SK-N-DZ (cell line): Measurements from ENCODE around the gene CCDC158.

ENCODE experiments used
- DNase-seq: peaks from one replicate; pipeline ENCODE4 v3.0.0-alpha.2; 2015; ENCODE audit warnings: low spot score
- small RNA-seq, 2 experiments: library from RNA; depleted of rRNA; stranded (forward); fragments of <200 nt; gene quantifications; one replicate each; pipeline ENCODE3, GENCODE V24; 2014

CCDC158 gene

DNA sequence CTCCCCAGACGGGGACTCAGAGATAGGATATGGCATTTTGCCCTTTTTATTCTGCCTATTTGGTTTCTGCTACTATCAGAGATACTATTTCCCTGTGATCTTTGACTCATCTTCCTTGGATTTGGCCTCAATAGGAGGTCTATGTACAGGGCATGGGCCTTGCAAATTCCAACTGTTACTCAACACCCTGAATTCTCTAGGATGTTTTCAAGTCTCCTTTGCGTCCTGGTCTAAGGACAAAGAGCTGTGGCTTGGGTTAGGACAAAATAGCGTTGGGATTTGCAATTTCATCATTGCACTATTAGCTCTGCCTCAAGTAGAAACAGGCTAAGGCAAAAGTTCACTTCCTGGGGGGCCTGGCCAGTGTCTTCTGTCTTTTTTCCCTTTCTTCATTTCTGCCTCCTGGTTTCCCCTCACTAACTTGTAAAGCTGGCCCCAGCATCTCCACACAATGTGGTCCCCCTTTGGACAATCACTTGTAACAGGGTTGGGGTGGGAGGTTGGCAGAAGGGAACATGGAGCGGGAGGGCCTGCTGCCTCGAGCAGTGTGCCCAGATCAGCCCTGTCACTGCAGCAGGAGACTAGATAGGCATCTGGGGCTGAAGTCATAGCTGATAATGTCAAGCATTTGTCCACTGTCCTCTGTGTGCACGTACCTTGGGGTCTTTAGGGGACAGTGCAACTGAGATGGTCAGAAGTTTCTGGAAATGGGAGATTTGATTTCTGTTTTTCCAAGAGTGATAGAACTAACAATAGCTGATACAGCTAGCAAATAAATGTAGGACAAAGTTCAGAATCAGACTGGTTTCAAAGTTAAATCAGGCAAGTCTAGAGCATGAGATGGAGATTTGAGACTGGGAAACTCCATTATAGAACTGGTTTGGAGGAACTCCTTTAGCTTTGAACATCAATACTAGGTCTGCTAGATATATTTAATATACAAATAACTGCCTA lies 140.2 kb downstream of the CCDC158 start:
- DNase-seq, result no peak

GRCh38 chr4:76279462-76279861 lies 141.5 kb downstream of the CCDC158 start:
- no peak for DNase-seq

DNA sequence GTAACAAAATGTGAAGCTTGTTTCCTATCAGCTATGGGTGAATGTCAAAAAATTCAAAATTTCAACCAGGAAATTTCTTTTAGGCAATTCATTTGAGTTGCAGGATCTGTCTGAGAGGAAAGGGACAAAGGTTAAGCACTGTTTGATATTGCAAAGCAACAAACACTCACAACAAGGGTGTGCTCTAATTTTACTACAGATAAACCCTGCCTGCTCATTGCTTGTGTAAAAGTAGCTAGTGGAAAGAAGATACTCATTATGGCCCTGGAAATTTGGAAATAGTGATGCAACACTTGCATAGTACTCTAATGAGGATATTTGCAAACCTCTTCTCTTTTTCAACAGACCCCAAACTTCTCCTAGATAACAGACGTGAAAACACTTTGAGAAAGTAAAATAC lies 142.4 kb downstream of the CCDC158 start:
- no peak for DNase-seq

GRCh38 chr4:76277667-76278066 lies 143.3 kb downstream of the CCDC158 start:
- DNase-seq, result no peak

GRCh38 chr4:76276813-76277212 lies 144.1 kb downstream of the CCDC158 start:
- no peak for DNase-seq

DNA sequence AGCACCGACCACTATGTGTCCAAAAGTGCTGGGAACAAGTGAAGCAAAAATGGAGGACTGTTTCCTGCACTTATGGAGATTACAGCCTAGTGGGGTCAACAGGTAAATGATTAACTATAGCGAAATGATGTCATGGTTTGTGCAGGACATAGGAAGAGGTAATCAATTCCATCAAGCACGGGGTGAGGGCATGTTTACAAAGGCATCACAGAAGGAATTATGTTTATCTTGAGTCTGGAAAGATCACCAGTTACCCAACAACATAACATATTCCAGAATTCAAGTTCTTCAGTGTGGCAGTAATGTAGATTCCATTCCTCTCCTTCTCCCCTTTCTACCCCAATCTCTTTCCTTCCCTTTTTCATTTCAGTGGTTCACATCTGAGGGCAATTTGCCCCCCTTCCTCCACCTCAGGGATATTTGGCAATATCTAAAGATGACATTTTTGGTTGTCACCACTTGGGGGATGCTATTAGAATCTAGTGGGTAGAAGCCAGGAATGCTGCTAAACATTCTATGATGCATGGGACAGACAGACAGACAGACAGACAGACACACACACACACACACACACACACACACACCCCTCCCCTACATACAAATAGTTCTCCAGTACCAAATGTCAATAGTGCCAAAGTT lies 145.3 kb downstream of the CCDC158 start:
- no peak for DNase-seq

DNA sequence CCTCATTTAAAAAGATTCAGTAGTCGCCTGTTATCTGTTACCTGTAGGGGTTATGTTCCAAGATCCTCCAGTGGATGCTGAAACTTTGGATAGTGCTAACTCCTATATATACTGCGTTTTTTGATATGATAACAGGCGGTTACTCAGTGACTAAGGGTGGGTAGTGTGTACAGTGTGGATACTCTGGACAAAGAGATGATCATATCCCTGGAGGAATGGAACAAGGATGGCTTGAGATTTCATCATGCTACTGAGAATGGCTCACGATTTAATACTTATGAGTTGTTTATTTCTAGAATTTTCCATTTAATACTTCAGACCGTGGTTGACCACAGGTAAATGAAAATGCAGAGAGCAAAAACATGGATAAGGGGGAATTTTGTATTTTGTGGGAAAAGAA lies 147.9 kb downstream of the CCDC158 start:
- DNase-seq, result no peak

GRCh38 chr4:76272582-76272981 lies 148.4 kb downstream of the CCDC158 start:
- no peak for DNase-seq

DNA sequence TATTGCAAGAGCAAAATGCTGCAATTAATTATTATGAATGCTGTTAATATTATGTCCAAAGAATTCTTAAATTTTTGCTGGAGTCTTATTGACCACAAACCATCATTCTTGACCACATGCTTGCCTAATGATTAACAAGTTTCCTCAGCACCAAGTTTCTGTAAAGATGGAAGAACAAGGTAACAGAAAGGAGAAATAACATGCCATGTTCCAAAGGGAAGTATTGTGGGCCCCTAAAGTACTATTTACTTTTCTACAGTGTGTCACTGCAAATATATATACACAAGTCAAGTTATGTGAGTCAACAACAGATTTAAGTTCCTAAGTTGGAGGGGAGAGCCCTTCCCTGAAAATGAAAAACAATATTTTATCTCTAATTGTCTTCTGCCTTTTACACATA lies 148.9 kb downstream of the CCDC158 start:
- no peak for DNase-seq

GRCh38 chr4:76271248-76271647 lies 149.7 kb downstream of the CCDC158 start:
- DNase-seq, result no peak

DNA sequence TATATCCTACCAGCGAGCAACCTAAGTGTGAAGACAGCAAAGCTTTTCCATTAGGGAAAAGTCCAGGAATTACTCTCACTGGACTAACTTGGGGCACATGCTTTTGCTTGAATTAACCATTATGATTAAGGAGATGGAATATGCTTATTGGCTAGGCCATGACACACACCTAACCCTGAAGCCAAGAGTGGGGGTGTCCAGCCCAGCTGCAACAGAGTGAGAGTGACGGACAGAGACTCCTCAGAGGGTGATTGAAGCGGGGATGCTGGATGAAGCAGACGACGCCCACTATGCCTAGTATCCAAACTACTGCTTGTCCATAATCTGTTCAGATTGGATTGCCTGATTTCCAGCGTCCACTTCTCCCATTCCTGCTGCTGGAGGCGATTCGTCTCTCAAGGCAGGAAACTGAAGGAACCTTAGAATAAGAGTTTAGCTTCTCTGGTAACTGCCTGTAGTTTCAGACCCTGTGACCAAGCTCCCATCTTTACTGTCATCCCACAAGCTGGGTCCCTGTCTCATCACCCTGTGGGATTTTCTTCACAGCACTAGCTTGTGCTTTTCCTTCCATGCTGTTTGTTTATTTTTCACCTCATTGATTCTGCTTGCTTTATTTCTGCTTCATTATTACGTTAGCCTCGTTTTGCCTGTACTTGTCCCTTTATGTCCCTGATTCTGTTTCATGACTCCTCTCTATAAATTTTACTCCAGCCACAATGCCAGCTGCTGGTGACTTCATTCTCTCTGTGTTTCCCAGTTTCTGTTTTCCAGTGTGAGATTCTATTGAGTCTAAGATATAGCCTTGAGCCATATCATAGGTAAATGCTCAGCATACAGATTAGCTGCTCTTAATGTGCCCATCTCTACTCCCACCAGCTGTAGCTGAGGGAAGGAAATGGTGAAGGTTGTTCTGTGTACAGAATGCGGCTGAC lies 150.4 kb downstream of the CCDC158 start:
- DNase-seq, result no peak

- no peak for DNase-seq
Observed at GRCh38 chr4:76267811-76268210, 153.1 kb downstream of the CCDC158 start.

- DNase-seq, result no peak
Observed at GRCh38 chr4:76266627-76267026, 154.3 kb downstream of the CCDC158 start.

GRCh38 chr4:76265631-76266218 lies 155.2 kb downstream of the CCDC158 start:
- DNase-seq, result no peak

Small RNA genes within 50 kb of the gene (small RNA-seq; reads per million reads assigned to genes)
- gene RF00278, result 0 reads per million in 2 experiments
- gene RNU6-1000P, result 0 reads per million in 2 experiments
